Measurements from ENCODE around the gene SIAH3. TPM values are rescaled to one million over a fixed set of nuclear protein-coding genes. Genes with fewer than 3 reads are reported as not detected.

SIAH3 gene
- total RNA-seq, 2 donors from 2014 or later = not detected

- TF ChIP-seq CTCF (IDR thresholded peaks at IDR 0.05) = no peak
- H3K4me3 ChIP-seq = no peak overlapping the region
- H3K36me3 ChIP-seq = no peaks in the 10 kb centered on the region
- H3K27me3 ChIP-seq (replicated peaks; ENCODE audit: insufficient read depth) = no peaks in the 10 kb centered on the region
- no peak for DNase-seq (ENCODE audit: low spot score)
- peaks cover 6 to 14% of the 10 kb centered on the region in 2 donors for H3K4me1 ChIP-seq (ENCODE audit: control insufficient read depth in 1 of 2, low read depth in 2 of 2)
- no peak overlapping the region for H3K27ac ChIP-seq
- no peaks in the 10 kb centered on the region for H3K9me3 ChIP-seq
- ATAC-seq (ENCODE audit: insufficient number of reproducible peaks, low FRiP score, low read depth) = no peak
Observed at GRCh38 chr13:45838171-45838745, 13.3 kb downstream of the SIAH3 start.

- ATAC-seq (ENCODE audit: insufficient number of reproducible peaks, low FRiP score, low read depth) (no peak), DNase-seq (ENCODE audit: low spot score) (no peak)
- Histone ChIP-seq H3K36me3 (no peaks in the 10 kb centered on the region), H3K27ac (no peak overlapping the region), H3K27me3 (replicated peaks; ENCODE audit: insufficient read depth) (no peaks in the 10 kb centered on the region), H3K9me3 (no peaks in the 10 kb centered on the region), H3K4me3 (no peak overlapping the region), H3K4me1 (ENCODE audit: control insufficient read depth in 1 of 2, low read depth in 2 of 2) (peaks cover 6 to 14% of the 10 kb centered on the region in 2 donors)
- TF ChIP-seq CTCF (IDR thresholded peaks at IDR 0.05) = no peak
Observed at GRCh38 chr13:45837111-45837510, 14.4 kb downstream of the SIAH3 start.

GRCh38 chr13:45834411-45834994 is 17.1 kb downstream of the SIAH3 start:
- ATAC-seq (ENCODE audit: insufficient number of reproducible peaks, low FRiP score, low read depth) (no peak), DNase-seq (ENCODE audit: low spot score) (no peak)
- peaks cover 6 to 14% of the 10 kb centered on the region in 2 donors for H3K4me1 ChIP-seq (ENCODE audit: control insufficient read depth in 1 of 2, low read depth in 2 of 2)
- H3K4me3 ChIP-seq = no peak overlapping the region
- no peak overlapping the region for H3K27ac ChIP-seq
- H3K27me3 ChIP-seq (replicated peaks; ENCODE audit: insufficient read depth) = no peaks in the 10 kb centered on the region
- H3K36me3 ChIP-seq = no peaks in the 10 kb centered on the region
- no peak for TF ChIP-seq CTCF (IDR thresholded peaks at IDR 0.05)
- no peaks in the 10 kb centered on the region for H3K9me3 ChIP-seq

GRCh38 chr13:45833663-45834375 is 17.7 kb downstream of the SIAH3 start:
- ATAC-seq (ENCODE audit: insufficient number of reproducible peaks, low FRiP score, low read depth) (no peak), DNase-seq (ENCODE audit: low spot score) (no peak)
- Histone ChIP-seq H3K9me3 (no peaks in the 10 kb centered on the region), H3K36me3 (no peaks in the 10 kb centered on the region), H3K4me1 (ENCODE audit: control insufficient read depth in 1 of 2, low read depth in 2 of 2) (peaks cover 6 to 14% of the 10 kb centered on the region in 2 donors), H3K27ac (no peak overlapping the region), H3K4me3 (no peak overlapping the region), H3K27me3 (replicated peaks; ENCODE audit: insufficient read depth) (no peaks in the 10 kb centered on the region)
- TF ChIP-seq CTCF (IDR thresholded peaks at IDR 0.05) = no peak

GRCh38 chr13:45833242-45833641 is 18.3 kb downstream of the SIAH3 start:
- no peak overlapping the region for H3K4me3 ChIP-seq
- no peak for ATAC-seq (ENCODE audit: insufficient number of reproducible peaks, low FRiP score, low read depth)
- peaks cover 6 to 14% of the 10 kb centered on the region in 2 donors for H3K4me1 ChIP-seq (ENCODE audit: control insufficient read depth in 1 of 2, low read depth in 2 of 2)
- no peak for DNase-seq (ENCODE audit: low spot score)
- H3K27ac ChIP-seq = no peak overlapping the region
- no peaks in the 10 kb centered on the region for H3K9me3 ChIP-seq
- no peaks in the 10 kb centered on the region for H3K27me3 ChIP-seq (replicated peaks; ENCODE audit: insufficient read depth)
- H3K36me3 ChIP-seq = no peaks in the 10 kb centered on the region
- no peak for TF ChIP-seq CTCF (IDR thresholded peaks at IDR 0.05)

Measured in thoracic aorta (tissue), 2 donors.